NK-92 (cell line): ENCODE measurements around the gene FOSL1.

Experiments used
- DNase-seq: peaks from one replicate; lab custom pipeline; 2025; ENCODE audit not compliant: unreplicated experiment; lab: John Stamatoyannopoulos, UW

Gene FOSL1

GRCh38 chr11:65864706-65865471 lies 35.3 kb downstream of the FOSL1 start:
- no peak for DNase-seq

GRCh38 chr11:65863889-65864705 lies 36.1 kb downstream of the FOSL1 start:
- no peak for DNase-seq

GRCh38 chr11:65862941-65863888 lies 37.0 kb downstream of the FOSL1 start:
- DNase-seq = no peak

- no peak for DNase-seq
Observed at GRCh38 chr11:65862191-65862735, 37.9 kb downstream of the FOSL1 start.

GRCh38 chr11:65861533-65862183 lies 38.5 kb downstream of the FOSL1 start:
- no peak for DNase-seq

GRCh38 chr11:65861165-65861505 lies 39.1 kb downstream of the FOSL1 start:
- DNase-seq = no peak

GRCh38 chr11:65860278-65861164 lies 39.7 kb downstream of the FOSL1 start, which contains the start of gene MUS81:
Gene MUS81, plus strand, starts transcription at chr11:65860433. Its CDS starts 321 bp downstream, at chr11:65860754.
- DNase-seq = peak; percentile 68

GRCh38 chr11:65859812-65860277 lies 40.3 kb downstream of the FOSL1 start:
- no peak for DNase-seq

- peak; percentile 86 for DNase-seq
Observed at GRCh38 chr11:65859095-65859811, 40.9 kb downstream of the FOSL1 start.

GRCh38 chr11:65858681-65859087 lies 41.5 kb downstream of the FOSL1 start:
- DNase-seq = no peak

- peak; percentile 77 for DNase-seq
Observed at GRCh38 chr11:65857853-65858680, 42.1 kb downstream of the FOSL1 start, which contains the start of gene CFL1. Gene CFL1, minus strand, starts transcription at chr11:65858180. Its CDS starts 81 bp downstream, at chr11:65858099.

- DNase-seq = no peak
Observed at GRCh38 chr11:65857500-65857852, 42.7 kb downstream of the FOSL1 start.

GRCh38 chr11:65856689-65857499 lies 43.3 kb downstream of the FOSL1 start:
- DNase-seq = no peak

- DNase-seq = no peak
Observed at GRCh38 chr11:65855927-65856363, 44.2 kb downstream of the FOSL1 start.

GRCh38 chr11:65854852-65855837 lies 45.0 kb downstream of the FOSL1 start:
- no peak for DNase-seq
